Kidney glomerular epithelial cell (primary cell): ENCODE results near the gene LYL1.

ENCODE experiments used
- DNase-seq: peaks from one replicate; lab custom pipeline; 2025; lab: John Stamatoyannopoulos, UW

The LYL1 gene

DNA sequence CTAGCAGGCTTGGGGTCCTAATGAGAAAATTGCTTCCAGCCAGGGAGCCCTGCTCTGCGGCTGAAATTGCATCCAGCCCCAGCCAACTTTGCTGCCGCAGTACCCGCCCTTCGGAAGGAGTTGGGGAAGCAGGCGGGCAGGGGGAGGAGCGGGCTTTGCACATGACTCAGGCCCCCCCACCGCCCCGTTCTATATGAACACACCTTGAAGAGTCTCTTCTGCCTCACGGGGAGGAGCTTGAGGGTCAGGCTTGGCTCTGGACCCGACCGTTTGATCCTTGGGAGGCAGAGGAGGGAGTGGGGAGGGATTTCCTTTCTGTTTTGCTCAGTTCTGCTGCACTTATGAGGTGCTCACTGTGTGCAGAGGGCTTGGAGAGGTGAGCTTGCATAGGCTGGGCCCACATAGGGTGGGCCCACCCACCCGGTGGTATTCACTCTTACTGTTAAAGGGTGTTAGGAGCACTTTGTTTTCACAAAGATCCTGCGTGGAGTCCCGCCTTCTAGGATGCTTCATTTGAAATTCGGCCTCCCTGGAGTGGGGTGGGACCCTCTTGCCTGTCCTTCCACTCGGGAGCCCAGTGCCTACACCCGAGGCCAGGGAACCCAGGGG is 46.5 kb downstream of the LYL1 start:
- DNase-seq: peak; percentile 45

GRCh38 chr19:13055213-13056051 is 47.2 kb downstream of the LYL1 start:
- peak; percentile 72 for DNase-seq

DNA sequence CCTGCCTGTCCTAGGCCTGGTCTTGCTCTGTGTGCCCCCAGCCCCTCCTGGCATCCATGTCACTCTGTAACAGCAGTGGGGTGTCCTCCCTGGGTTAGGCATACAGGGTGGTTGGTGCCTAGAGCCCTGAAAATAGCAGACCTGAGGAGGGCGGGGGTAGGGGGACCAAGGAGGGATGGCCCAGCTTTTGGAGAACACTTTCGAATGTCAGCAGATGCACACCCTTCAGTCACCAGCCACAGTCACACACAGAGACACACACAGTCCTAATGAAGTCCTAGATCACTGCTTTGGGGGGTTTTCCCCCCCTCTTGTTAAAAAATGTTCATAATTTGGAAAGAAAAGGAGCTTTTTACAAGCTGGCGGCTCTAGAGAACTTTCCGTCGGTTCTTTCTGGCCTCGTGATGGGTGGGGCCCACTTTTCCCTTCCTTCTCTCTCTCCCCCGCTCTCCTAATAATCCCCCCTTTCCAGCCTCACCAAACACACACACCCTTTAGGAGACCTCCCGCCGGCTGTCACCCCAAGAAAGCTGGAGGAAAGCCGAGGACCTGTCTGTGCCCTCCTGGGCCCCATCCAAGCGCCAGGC is 47.9 kb downstream of the LYL1 start:
- DNase-seq: no peak

DNA sequence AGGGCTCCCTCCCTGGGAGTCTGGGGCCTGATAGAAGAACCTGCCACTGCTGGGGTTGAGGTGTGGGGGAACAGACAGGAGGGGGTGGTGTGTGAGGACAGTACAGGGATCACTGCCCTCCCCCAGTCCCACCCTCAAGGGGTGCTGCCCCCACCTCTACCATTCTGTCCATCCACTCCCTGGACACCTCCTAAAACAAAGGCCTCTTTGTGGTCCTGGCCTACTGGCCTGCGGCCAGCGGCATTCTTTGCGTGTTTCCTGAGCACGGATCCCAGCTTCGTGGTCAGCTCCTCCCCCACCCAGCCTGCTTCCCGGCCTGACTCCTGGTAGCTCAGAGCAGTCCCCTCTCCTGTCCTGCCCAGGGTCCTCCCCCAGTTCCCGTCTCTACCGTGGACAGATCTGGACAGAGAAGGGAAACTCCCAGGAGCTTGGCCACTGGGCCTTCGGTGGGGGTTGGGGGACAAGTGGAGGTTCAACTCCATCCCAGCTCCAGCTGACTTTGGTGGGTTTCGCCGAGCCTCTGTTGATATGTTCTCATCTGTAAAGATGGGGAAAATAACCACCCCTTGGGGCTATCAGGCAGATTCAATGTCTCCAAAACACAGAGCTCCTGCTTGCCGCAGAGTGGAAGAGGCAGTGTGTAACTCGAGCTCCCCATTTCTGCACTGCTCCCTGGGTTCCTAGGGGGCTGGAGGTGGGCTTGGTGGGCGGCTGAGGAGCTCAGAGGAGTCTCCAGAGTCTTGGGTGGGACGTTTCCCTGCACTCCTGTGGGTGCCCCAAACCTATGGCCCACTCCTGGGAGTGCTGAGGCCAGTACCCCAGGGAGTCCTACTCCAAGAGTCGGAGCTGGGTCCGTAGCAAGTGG is 48.7 kb downstream of the LYL1 start:
- DNase-seq: peak; percentile 93

- no peak for DNase-seq
Observed at GRCh38 chr19:13053238-13053637, 49.4 kb downstream of the LYL1 start.

- no peak for DNase-seq
Observed at GRCh38 chr19:13052447-13053175, 50.0 kb downstream of the LYL1 start.

- peak; percentile 68 for DNase-seq
Observed at GRCh38 chr19:13051557-13052165, 51.0 kb downstream of the LYL1 start.

DNA sequence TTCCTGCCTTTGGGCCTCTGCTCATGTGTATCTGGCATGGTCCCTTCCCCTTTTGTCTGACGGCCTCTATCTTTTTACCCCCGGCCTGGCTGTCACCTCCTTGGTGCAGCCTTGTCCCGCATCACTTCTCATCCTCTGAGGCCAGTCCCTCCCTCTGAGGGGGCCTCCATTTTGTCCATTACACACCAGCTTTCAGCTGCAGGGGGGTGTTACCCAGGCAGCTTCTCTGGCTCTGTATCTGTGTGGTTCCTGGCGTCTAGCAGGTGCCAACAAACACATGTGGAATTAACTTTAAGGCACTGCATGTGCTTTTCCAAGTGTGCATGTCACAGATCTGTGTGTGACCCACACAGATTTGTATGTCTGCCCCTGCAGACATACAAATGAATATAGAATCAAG is 52.4 kb downstream of the LYL1 start:
- no peak for DNase-seq
